HG03064 (cell line): ENCODE data around the gene CPXM1.
A peak's percentile ranks its signal among the peaks of the same experiment; 100 is the strongest.
"Not testable (repeated sequence)": the region's sequence is repeated elsewhere in the genome, so short reads cannot be mapped to it uniquely, and the experiment has no call there.

Experiments
- ATAC-seq: cut with Tn5 transposase; IDR thresholded peaks from one replicate; pipeline ENCODE4 v1.9.1; 2021; ENCODE audit warnings: low read depth; ENCODE audit not compliant: unreplicated experiment

Gene CPXM1

DNA sequence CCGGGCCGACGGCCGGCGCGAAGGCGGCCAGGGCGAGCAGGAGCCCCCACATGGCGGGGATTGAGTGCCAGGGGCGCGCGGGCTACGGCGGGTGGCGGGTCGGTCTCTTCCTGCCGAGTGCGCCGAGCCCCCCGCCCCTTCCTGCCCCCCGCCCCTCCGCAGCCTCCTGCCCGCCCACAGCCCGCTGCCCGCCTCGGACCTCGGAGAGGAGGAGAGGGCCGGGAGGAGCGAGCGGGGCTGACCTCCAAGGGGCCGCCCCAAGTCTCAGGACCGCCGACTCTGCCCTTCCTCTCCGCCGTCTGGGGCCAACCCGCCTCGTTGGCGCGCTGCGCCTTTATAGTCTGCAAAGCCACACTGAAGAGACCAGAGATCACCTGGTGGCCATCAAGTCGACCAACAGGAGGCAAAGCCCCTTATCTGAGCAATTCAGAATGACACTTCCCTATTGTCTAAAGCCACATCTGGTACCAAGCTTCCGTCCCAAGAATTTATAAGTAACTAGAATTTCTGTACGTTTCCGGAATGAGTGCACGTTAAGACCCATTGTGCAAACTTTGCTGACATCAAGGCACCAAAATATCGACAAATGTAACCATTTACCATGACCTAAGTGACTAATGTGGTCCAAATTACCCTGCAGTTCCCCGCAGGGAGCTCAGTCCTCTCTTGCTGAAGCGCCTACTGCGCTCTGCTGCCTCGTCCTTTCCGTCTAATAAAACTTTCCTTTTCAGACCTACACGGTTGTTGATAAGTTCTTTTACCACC is at the start of gene CPXM1:
CPXM1 (minus strand) TSS at position 107 of the 765 bp plus-strand sequence; CDS start at position 52, 55 bp downstream.
- peak; percentile 52 for ATAC-seq

DNA sequence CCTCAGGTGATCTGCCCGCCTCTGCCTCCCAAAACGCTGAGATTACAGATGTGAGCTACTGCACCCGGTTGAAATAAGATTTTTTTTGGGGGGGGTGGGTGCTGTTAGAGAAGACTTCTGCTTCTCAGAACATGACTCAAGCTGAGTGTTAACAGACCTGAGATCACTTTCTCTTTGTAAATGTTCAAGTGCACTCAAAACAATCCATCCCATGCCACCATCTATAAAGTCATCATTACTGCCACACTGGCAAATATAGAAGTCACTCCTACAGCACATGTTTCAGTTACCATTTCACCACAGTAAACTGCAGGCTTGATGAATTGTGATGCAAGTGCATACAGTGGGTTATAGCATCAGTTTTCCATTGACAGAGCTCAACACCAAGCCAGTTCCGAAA is 49.1 kb upstream of the CPXM1 start:
- no peak for ATAC-seq

DNA sequence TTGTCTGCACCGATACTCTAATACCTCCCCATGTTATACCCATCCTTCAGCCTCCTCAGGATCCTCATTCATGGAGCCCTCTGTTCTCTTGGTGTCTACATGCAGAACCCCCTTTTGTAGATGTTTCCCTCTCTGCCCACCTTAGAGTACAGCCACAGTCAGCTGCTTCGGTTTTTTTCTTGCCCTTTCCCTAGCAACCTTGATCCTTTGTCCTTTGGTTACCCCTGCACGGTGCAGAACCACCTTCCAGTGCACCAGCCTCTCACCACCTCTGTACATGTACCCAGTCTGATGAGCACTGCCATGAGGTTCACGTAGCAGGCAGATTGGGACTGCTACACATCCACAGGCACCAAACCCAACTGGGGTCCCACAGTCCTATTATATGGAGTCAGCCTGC is 47.4 kb upstream of the CPXM1 start:
- ATAC-seq = no peak

- no peak for ATAC-seq
These were observed 46.3 kb upstream of the CPXM1 start for GRCh38 chr20:2846698-2847097.

DNA sequence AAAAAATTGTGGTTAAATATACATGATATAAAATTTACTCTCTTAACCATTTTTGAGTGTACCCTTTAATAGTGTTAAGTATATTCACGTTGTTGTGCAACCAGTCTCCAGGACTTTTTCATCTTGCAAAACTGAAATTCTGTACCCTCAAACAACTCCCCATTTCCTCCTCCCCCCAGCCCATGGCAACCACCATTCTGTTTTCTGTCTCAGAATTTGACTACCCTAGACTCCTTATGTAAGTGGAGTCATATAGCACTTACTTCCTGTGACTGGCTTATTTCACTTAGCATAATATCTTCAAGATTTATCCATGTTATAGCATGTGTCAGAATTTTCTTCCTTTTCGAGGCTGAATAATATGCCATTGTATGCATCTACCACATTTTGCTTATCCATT is 45.2 kb upstream of the CPXM1 start:
- no peak for ATAC-seq

GRCh38 chr20:2840967-2841531 is 40.6 kb upstream of the CPXM1 start:
- ATAC-seq = peak; percentile 44

- peak; percentile 89 for ATAC-seq
These were observed 39.9 kb upstream of the CPXM1 start, which contains the start of the genes PCED1A and VPS16 for GRCh38 chr20:2840138-2840966. Gene PCED1A (minus strand): TSS chr20:2840655. CDS start chr20:2839912, 743 bp downstream. Gene VPS16 (plus strand): TSS chr20:2840745. CDS start chr20:2840775, 30 bp downstream.

GRCh38 chr20:2839732-2840137 is 39.3 kb upstream of the CPXM1 start:
- ATAC-seq = no peak

DNA sequence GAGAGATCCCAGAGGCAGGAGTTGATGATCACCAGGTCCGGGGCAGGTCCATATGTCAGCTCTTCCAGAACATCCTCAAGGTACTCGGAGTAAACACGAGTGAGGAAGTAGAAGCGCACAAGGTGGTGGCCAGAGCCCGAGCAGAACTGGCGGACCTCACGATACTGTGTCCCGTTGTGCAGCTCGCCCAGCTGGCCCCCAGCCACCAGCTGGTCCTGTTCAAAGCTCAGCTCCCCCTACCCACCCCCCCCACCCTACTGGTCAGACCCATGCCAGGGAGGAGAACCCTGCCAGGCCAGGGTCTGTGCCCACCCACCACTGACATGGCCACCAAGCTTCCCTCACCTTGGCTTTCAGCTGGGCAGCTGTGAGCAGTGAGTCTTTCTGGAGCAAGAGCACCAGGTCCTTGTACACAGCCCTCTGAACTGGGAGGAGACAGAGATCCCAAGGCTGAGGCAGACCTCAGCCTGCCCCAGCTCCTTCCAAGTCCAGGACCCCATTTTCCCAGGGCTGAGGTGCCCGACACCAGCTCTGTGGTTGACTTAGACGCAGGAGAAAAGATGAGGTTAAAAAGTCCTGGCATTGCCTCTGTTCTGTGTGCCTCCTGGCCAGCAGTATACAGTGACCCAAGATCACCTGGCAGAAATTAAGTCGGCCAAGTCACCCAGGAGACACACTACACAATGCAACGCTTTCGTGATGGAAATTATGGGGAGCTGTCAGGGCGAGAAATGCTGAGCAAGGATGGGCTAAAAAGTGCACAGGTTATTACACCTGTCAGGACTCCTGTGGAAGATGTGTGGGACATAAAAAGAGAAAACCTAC is 38.6 kb upstream of the CPXM1 start:
- no peak for ATAC-seq

- no peak for ATAC-seq
These were observed 37.9 kb upstream of the CPXM1 start for GRCh38 chr20:2838170-2838797.

DNA sequence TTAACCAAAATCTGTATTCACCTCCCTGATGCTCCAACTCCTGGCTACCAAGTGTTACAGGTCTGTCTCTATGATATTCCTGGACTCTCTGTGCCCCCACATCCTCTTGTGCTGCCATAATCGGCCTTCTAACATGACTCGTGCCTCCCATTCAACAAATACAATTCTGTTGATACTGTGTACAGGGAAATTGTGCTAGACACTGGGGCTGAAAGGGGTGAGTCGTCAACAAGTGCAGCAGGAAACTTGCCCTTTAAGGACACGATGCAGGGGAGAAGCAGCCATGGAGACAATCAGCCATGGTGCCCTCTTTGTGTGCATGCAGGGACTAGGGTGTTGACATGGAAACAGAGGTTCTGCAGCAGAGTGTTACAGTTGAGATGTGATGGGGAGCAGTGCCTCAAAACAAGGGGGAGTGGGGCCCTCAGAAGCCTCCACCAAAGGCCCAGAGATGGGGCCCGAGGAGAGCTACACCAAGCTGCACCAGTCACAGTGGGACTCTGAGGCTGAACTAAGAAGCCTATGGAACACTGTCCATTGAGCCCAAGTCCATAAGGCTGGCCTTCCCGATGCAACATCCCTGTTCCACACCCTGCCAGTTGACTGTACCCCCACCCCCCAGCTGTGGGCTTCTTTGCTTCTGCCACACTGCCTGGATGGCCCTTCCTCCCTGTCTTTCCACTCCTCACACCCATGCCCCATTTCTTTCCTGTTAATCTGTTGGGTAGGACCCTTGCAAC is 37.0 kb upstream of the CPXM1 start:
- ATAC-seq = no peak

- no peak for ATAC-seq
These were observed 35.6 kb upstream of the CPXM1 start for GRCh38 chr20:2836035-2836434.

DNA sequence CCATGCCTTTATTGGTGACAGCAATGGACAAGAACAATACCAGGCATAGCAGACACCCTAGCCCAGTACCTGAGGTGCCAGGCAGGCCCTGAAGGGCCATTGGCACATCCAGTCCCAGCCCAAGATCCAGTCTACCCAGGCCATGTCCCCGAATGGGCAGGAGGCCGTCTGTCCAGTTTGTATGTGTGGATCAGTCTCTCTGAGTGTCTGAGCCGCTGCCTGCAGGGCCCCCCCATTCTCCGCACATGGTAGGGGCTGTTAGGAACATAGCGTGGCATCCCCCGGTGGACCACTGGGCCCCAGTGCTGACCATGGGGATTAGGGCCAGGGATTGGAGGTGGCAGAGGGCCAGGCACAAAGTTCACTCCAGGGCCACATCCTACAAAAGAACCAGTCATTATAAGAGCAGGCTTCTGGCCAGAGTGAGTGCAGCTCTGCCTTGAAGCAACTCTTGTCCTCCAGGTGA is 34.9 kb upstream of the CPXM1 start:
- no peak for ATAC-seq

DNA sequence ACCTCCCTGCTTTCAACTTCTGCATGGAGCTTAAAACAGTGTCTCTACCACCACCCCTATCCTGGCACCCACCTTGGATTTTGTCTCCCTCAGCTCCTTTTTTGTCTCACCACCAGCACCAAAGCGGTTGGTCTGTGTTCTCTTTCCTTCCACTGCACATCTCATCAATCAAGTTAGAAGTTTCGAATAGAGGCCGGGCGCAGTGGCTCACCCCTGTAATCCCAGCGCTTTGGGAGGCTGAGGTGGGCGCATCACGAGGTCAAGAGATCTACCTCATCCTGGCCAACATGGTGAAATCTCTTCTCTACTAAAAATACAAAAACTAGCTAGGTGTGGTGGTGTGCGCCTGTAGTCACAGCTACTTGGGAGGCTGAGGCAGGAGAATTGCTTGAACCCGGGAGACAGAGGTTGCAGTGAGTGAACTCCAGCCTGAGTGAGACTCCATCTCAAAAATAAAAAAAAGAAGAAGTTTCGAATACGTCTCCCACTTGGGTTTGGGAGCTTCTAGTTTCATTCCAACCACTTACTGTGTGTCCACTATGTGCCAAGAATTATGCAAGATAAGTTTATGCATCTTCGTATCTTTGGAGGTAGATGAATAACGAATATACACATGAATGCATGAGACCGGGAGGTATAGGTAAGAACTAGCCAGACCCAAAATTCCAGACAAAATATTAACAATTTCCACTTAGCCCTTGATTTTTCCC is 34.1 kb upstream of the CPXM1 start:
- no peak for ATAC-seq

DNA sequence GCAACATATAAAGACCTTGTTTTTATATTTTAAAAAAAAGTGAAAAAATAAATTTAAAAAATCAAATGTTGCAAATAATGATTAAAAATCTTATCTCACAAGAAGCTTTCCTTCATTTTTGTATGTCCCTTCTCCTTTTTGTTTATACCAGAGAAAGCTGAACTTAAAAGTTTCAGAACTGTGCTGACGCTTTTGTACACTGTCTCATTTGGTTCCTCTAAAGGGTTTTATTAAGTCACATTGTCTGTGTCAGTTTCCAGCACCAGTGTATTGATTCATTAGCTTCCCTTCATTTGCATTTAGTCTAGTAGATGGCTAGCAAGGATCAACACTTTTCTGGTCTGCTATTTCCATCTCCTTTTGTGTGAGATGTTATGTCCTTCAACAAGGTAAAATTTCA is 33.3 kb upstream of the CPXM1 start:
- ATAC-seq = no peak

GRCh38 chr20:2831206-2831605 is 30.8 kb upstream of the CPXM1 start:
- ATAC-seq = not testable (repeated sequence)

DNA sequence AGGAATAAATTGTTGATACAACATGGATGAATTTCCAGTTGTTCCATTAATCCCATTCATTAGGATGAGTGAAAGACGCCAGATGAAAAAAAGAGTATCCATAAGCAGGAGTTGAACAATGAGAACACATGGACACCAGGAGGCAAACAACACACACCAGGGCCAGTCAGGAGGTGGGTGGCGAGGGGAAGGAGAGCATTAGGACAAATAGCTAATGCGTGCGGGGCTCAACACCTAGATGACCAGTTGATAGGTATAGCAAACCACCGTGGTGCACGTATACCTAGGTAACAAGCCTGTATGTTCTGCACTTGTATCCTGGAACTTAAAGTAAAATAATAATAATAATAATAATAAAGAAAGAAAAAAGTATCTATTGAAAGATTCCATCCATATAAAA is 28.9 kb upstream of the CPXM1 start:
- no peak for ATAC-seq

DNA sequence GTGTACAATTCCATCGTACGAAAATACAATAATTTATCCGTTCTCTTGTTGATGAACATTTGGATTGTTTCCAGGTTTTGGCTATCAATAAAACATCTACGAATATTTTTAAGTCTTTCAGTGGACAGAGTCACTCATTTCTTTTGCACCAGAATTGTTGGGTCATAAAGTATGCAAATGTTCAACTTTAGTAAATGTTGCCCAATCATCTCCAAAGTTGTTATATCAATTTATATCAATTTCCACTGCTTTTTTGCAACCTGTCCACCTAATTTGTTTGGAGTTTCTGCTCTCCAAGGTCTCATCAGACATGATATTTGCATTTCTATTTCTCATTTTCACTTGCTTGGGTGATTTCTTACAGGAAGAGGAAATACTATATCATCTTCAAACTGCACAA is 26.2 kb upstream of the CPXM1 start:
- no peak for ATAC-seq

GRCh38 chr20:2825761-2826160 is 25.3 kb upstream of the CPXM1 start:
- no peak for ATAC-seq
